Testis (tissue), 2 donors: ENCODE results near the gene SPEF2.

ENCODE experiments used
- POLR2A ChIP-seq: fragments of 450-650 bp; IDR thresholded peaks from one replicate; pipeline ENCODE4 v1.6.1; 2017; ENCODE audit warnings: antibody characterized with exemption, mild to moderate bottlenecking, moderate library complexity
- TF ChIP-seq, protein P1 (sequence below), 3 experiments: fragments of 450-650 bp in 2 of 3; fragments of 200-600 bp in 1 of 3; sonication (generic) in 1 of 3; IDR thresholded peaks; one replicate each; pipeline ENCODE4 v1.5.1; 2016 to 2019; ENCODE audit warnings: antibody characterized with exemption in 3 of 3, mild to moderate bottlenecking in 2 of 3, moderate library complexity in 1 of 3

DNA sequence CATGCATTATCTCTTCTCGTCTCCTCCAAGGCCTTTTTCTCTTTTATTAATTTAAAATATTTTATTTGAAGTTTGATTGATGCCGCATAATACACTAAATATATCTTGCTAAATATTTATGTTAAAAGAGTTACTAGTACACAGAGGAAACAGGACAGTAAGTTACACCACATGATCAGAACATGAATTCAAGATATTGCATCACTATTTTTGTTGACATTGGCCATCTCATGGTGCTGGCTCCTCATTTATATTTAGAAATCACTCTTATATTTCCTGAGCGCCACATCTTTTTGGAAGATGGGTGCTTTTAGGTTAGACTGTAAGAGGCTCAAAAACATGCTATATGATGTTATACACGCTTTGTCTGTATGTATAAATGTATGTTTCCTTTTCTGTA lies 23.0 kb downstream of the SPEF2 start:
- no peak for TF ChIP-seq POLR2A
- TF ChIP-seq, protein P1, sequence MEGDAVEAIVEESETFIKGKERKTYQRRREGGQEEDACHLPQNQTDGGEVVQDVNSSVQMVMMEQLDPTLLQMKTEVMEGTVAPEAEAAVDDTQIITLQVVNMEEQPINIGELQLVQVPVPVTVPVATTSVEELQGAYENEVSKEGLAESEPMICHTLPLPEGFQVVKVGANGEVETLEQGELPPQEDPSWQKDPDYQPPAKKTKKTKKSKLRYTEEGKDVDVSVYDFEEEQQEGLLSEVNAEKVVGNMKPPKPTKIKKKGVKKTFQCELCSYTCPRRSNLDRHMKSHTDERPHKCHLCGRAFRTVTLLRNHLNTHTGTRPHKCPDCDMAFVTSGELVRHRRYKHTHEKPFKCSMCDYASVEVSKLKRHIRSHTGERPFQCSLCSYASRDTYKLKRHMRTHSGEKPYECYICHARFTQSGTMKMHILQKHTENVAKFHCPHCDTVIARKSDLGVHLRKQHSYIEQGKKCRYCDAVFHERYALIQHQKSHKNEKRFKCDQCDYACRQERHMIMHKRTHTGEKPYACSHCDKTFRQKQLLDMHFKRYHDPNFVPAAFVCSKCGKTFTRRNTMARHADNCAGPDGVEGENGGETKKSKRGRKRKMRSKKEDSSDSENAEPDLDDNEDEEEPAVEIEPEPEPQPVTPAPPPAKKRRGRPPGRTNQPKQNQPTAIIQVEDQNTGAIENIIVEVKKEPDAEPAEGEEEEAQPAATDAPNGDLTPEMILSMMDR (IDR thresholded peaks at IDR 0.05), result no peak
